Caco-2 (cell line): ENCODE results near the gene FCHSD2. TPM values are rescaled to one million over a fixed set of nuclear protein-coding genes. Genes with fewer than 3 reads are reported as not detected.

ENCODE experiments used
- BruUV-seq: library from RNA; stranded (reverse); fragments of 400-500 nt; replicated peaks from 2 replicates; lab custom pipeline; 2021; lab: Mats Ljungman, UMichigan
- CTCF ChIA-PET: fragments of 300-600 bp; sonication (Branson Sonifier 250); formaldehyde crosslinking; loops from one replicate; lab custom pipeline; 2022; ENCODE audit warnings: antibody characterized with exemption; lab: Charles Lee
- POLR2A ChIA-PET: fragments of 300-600 bp; sonication (Branson Sonifier 250); formaldehyde crosslinking; loops from one replicate; lab custom pipeline; 2022; ENCODE audit warnings: antibody characterized with exemption; lab: Charles Lee
- DNase-seq, 2 experiments: peaks; one replicate each; pipeline versions ENCODE4 v3.0.0 to v3.0.0-alpha.2; 2020 to 2022
- H3K27me3 ChIP-seq: replicated peaks from 2 replicates; pipeline ENCODE4 v1.6.0; 2011; ENCODE audit warnings: low read length; ENCODE audit not compliant: control insufficient read depth, insufficient read depth
- H3K36me3 ChIP-seq: 2 replicates; pipeline ENCODE4 v1.5.1; 2011; ENCODE audit warnings: low read length; ENCODE audit not compliant: control insufficient read depth, insufficient read depth
- H3K4me1 ChIP-seq: fragments of 250-450 bp; sonication (Bioruptor Pico); 2 replicates; pipeline ENCODE4 v1.5.1; 2020; ENCODE audit warnings: mild to moderate bottlenecking
- H3K4me3 ChIP-seq: 2 replicates; pipeline ENCODE4 v1.5.1; 2011; ENCODE audit warnings: low read depth, mild to moderate bottlenecking, control low read depth, low read length
- H3K9me3 ChIP-seq: fragments of 250-450 bp; sonication (Bioruptor Pico); 2 replicates; pipeline ENCODE4 v1.5.1; 2020; ENCODE audit warnings: mild to moderate bottlenecking, moderate library complexity
- H3K27ac Mint-ChIP-seq: one replicate; pipeline ENCODE4 v1.8.0; 2022; ENCODE audit warnings: mixed read lengths; ENCODE audit not compliant: unreplicated experiment
- H3K27me3 Mint-ChIP-seq: one replicate; pipeline ENCODE4 v1.8.0; 2022; ENCODE audit warnings: mixed read lengths; ENCODE audit not compliant: insufficient read depth, unreplicated experiment
- H3K36me3 Mint-ChIP-seq: one replicate; pipeline ENCODE4 v1.8.0; 2022; ENCODE audit warnings: mild to moderate bottlenecking, mixed read lengths; ENCODE audit not compliant: insufficient read depth, unreplicated experiment
- H3K4me1 Mint-ChIP-seq: one replicate; pipeline ENCODE4 v1.8.0; 2022; ENCODE audit warnings: low read depth, mixed read lengths; ENCODE audit not compliant: unreplicated experiment
- H3K4me3 Mint-ChIP-seq: one replicate; pipeline ENCODE4 v1.8.0; 2022; ENCODE audit warnings: mild to moderate bottlenecking, moderate library complexity, mixed read lengths; ENCODE audit not compliant: unreplicated experiment
- H3K9me3 Mint-ChIP-seq: one replicate; pipeline ENCODE4 v1.8.0; 2022; ENCODE audit warnings: mixed read lengths; ENCODE audit not compliant: unreplicated experiment
- CTCF ChIP-seq, 2 experiments: fragments of 200-600 bp in 1 of 2; IDR thresholded peaks; 1 replicate in 1 of 2; 2 replicates in 1 of 2; pipeline versions ENCODE4 v1.5.1 to v1.8.0; 2011 to 2022; ENCODE audit warnings: antibody characterized with exemption in 1 of 2, control low read depth in 1 of 2, inconsistent platforms in 1 of 2, low read depth in 1 of 2, low read length in 1 of 2, mild to moderate bottlenecking in 1 of 2, moderate library complexity in 1 of 2; ENCODE audit not compliant: insufficient read depth in 1 of 2, severe bottlenecking in 1 of 2, unreplicated experiment in 1 of 2
- intact Hi-C: fragments of 100-400 bp; cut with micrococcal nuclease; formaldehyde crosslinking; loops from one replicate; pipeline ENCODE4 v1.10.0; 2022; ENCODE audit not compliant: unreplicated experiment
- total RNA-seq: library from RNA; stranded (reverse); gene quantifications from 2 replicates; pipeline ENCODE4 v1.2.3, GENCODE V29; 2022

FCHSD2 gene
- total RNA-seq, 1 experiment from 2014 or later, result 32.7 TPM

- Histone ChIP-seq H3K4me3 (no peak overlapping the region), H3K27me3 (no peaks in the 10 kb centered on the region), H3K4me1 (peaks cover 39% of the 10 kb centered on the region), H3K9me3 (no peaks in the 10 kb centered on the region), H3K36me3 (no peaks in the 10 kb centered on the region)
- no peak for DNase-seq
- no peak for TF ChIP-seq CTCF (IDR thresholded peaks at IDR 0.05; ENCODE audit: insufficient read depth in 1 of 2, low read depth in 1 of 2, low read length in 1 of 2, severe bottlenecking in 1 of 2, unreplicated experiment in 1 of 2)
- no peak overlapping the region for H3K27ac Mint-ChIP-seq
- CTCF ChIA-PET, result interaction anchor here (0.7 kb wide), 1 partner anchor 73 kb away, joined by 8 read pairs; no protein-coding TSS in a partner anchor
- no peaks in the 10 kb centered on the region for H3K36me3 Mint-ChIP-seq
- intact Hi-C loops, result no loop called here
- no peak overlapping the region for H3K4me3 Mint-ChIP-seq
- H3K27me3 Mint-ChIP-seq, result no peaks in the 10 kb centered on the region
- no TSS peak for BruUV-seq
- peaks cover 18% of the 10 kb centered on the region for H3K4me1 Mint-ChIP-seq
- H3K9me3 Mint-ChIP-seq, result no peaks in the 10 kb centered on the region
- POLR2A ChIA-PET, result no interaction called here
Measured at GRCh38 chr11:73171436-73172161, 29.5 kb upstream of the FCHSD2 start.

- POLR2A ChIA-PET, result no interaction called here
- intact Hi-C loops, result no loop called here
Measured at GRCh38 chr11:73170140-73170539, 28.0 kb upstream of the FCHSD2 start.

More at GRCh38 chr11:73170140-73170539, 28.0 kb upstream of the FCHSD2 start:
- BruUV-seq, result no TSS peak
- no peak overlapping the region for H3K4me3 Mint-ChIP-seq
- Histone ChIP-seq H3K27me3 (no peaks in the 10 kb centered on the region), H3K9me3 (no peaks in the 10 kb centered on the region), H3K36me3 (no peaks in the 10 kb centered on the region), H3K4me3 (no peak overlapping the region), H3K4me1 (peaks cover 26% of the 10 kb centered on the region)
- DNase-seq, result peak; percentile 48 to 62
- no peaks in the 10 kb centered on the region for H3K27me3 Mint-ChIP-seq
- no peaks in the 10 kb centered on the region for H3K36me3 Mint-ChIP-seq
- TF ChIP-seq CTCF (IDR thresholded peaks at IDR 0.05; ENCODE audit: insufficient read depth in 1 of 2, low read depth in 1 of 2, low read length in 1 of 2, severe bottlenecking in 1 of 2, unreplicated experiment in 1 of 2), result peak in 1 of 2 experiments; percentile 29
- H3K4me1 Mint-ChIP-seq, result peaks cover 7% of the 10 kb centered on the region
- no peaks in the 10 kb centered on the region for H3K9me3 Mint-ChIP-seq
- no peak overlapping the region for H3K27ac Mint-ChIP-seq
- CTCF ChIA-PET, result interaction anchor here (1.0 to 1.2 kb wide), 2 partner anchors 7 to 27 kb away, joined by 3 read pairs; partner anchors contain the start of gene FCHSD2
